Ovary (tissue), 9 donors: Measurements from ENCODE around the gene STK11IP. TPM values are rescaled to one million over a fixed set of nuclear protein-coding genes. Genes with fewer than 3 reads are reported as not detected.

ENCODE experiments used
- DNase-seq, 5 donors: peaks; one replicate each; pipeline ENCODE4 v3.0.0-alpha.2; 2019 to 2020
- H3K27ac ChIP-seq, 2 donors: fragments of 200-600 bp; one replicate each; pipeline versions ENCODE4 v1.5.1 to v1.8.0; 2019 to 2022
- H3K27me3 ChIP-seq: fragments of 200-600 bp; one replicate; pipeline ENCODE4 v1.8.0; 2022
- H3K36me3 ChIP-seq: fragments of 200-600 bp; sonication (generic); one replicate; pipeline ENCODE4 v1.5.1; 2019
- H3K4me1 ChIP-seq: one replicate; pipeline ENCODE4 v1.8.1; 2013; ENCODE audit warnings: mild to moderate bottlenecking, moderate library complexity; ENCODE audit not compliant: insufficient read depth
- H3K4me3 ChIP-seq: fragments of 200-600 bp; sonication (generic); one replicate; pipeline ENCODE4 v1.5.1; 2017
- H3K9me3 ChIP-seq, 2 donors: fragments of 200-600 bp in 1 of 2; sonication (generic) in 1 of 2; one replicate each; pipeline versions ENCODE4 v1.5.1 to v1.8.1; 2013 to 2019; ENCODE audit warnings: mild to moderate bottlenecking in 1 of 2, moderate library complexity in 1 of 2
- EP300 ChIP-seq: sonication (generic); formaldehyde crosslinking; IDR thresholded peaks from one replicate; pipeline ENCODE4 v1.6.1; 2017; ENCODE audit warnings: antibody characterized with exemption
- POLR2A ChIP-seq: fragments of 450-650 bp; IDR thresholded peaks from one replicate; pipeline ENCODE4 v1.6.1; 2017; ENCODE audit warnings: antibody characterized with exemption, mild to moderate bottlenecking, moderate library complexity
- WGBS, 3 donors: extraction: QIAGEN DNeasy Blood & Tissue Kit in 1 of 3; methylation state at CpG; one replicate each; pipeline versions ENCODE4 v1.1.5 to v1.1.7; 2013 to 2017; 5-methylcytosine and 5-hydroxymethylcytosine counted together
- intact Hi-C, 4 donors: fragments of 100-400 bp; cut with DNase I; formaldehyde crosslinking; loops; one replicate each; pipeline versions ENCODE4 v1.11.0 to v1.15.1; 2022 to 2023
- polyA plus RNA-seq, 2 donors: library from polyadenylated mRNA; stranded (reverse); fragments of 200-250 nt in 1 of 2; fragments of 350-450 nt in 1 of 2; fragmentation: Illumina TruSeq in 1 of 2; extraction: RNeasy Lipid Tissue Mini Kit (QIAGEN cat#74804) in 1 of 2; gene quantifications; one replicate each; pipeline ENCODE4 v1.2.3, GENCODE V29; 2013 to 2014
- total RNA-seq, 7 donors: library from RNA; depleted of rRNA in 2 of 7; stranded (reverse); fragments of >200 nt in 2 of 7; fragmentation: NEBNext Ultra II Directional in 3 of 7; extraction: Animal tissue kit (Norgen Biotek cat#: 25700) in 3 of 7; gene quantifications; one replicate each; pipeline versions ENCODE4 v1.1.0 to v1.2.4, GENCODE V29; 2016 to 2023
- TF ChIP-seq, protein P1 (sequence below), 3 donors: fragments of 450-650 bp in 2 of 3; fragments of 200-600 bp in 1 of 3; IDR thresholded peaks; one replicate each; pipeline versions ENCODE4 v1.5.1 to v1.8.0; 2016 to 2022; ENCODE audit warnings: antibody characterized with exemption in 3 of 3, mild to moderate bottlenecking in 1 of 3
- donor health status: DM: no; HTN: no; CAD: no; lungs with moderate emphysema.
- donor health status: DM: no; HTN: no; CAD: no.
- donor health status: Bipolar disorder and iron deficiency.
- donor health status: DM: yes; HTN: yes; CAD: no.
- donor health status: DM: no; HTN: no; CAD: no.
- donor health status: DM: yes; HTN: yes; CAD: no.

Gene STK11IP
- total and polyA plus RNA-seq, 9 donors, result 9.2 to 73.7 (median 43.8) TPM

- peaks cover 16% of the 10 kb centered on the region for H3K4me1 ChIP-seq
- H3K4me3 ChIP-seq, result no peak overlapping the region
- H3K27ac ChIP-seq, result no peak overlapping the region
- no peaks in the 10 kb centered on the region for H3K36me3 ChIP-seq
- no peaks in the 10 kb centered on the region for H3K9me3 ChIP-seq
- DNase-seq, result peak in 4 of 5 donors; percentile 24 to 47 (median 36)
- H3K27me3 ChIP-seq, result no peaks in the 10 kb centered on the region
- 82 to 88% (median 87%) methylated on average over 24 of the region's 24 CpGs for WGBS, 3 donors
- intact Hi-C loops, result loop anchor here in 1 of 4 donors (5.0 kb wide), 1 partner anchor 82 kb away; no protein-coding TSS in a partner anchor
- TF ChIP-seq, protein P1, sequence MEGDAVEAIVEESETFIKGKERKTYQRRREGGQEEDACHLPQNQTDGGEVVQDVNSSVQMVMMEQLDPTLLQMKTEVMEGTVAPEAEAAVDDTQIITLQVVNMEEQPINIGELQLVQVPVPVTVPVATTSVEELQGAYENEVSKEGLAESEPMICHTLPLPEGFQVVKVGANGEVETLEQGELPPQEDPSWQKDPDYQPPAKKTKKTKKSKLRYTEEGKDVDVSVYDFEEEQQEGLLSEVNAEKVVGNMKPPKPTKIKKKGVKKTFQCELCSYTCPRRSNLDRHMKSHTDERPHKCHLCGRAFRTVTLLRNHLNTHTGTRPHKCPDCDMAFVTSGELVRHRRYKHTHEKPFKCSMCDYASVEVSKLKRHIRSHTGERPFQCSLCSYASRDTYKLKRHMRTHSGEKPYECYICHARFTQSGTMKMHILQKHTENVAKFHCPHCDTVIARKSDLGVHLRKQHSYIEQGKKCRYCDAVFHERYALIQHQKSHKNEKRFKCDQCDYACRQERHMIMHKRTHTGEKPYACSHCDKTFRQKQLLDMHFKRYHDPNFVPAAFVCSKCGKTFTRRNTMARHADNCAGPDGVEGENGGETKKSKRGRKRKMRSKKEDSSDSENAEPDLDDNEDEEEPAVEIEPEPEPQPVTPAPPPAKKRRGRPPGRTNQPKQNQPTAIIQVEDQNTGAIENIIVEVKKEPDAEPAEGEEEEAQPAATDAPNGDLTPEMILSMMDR (IDR thresholded peaks at IDR 0.05), result no peak
- TF ChIP-seq POLR2A (no peak), EP300 (no peak)
These were observed 41.5 kb downstream of the STK11IP start for GRCh38 chr2:219638948-219639755.

DNA sequence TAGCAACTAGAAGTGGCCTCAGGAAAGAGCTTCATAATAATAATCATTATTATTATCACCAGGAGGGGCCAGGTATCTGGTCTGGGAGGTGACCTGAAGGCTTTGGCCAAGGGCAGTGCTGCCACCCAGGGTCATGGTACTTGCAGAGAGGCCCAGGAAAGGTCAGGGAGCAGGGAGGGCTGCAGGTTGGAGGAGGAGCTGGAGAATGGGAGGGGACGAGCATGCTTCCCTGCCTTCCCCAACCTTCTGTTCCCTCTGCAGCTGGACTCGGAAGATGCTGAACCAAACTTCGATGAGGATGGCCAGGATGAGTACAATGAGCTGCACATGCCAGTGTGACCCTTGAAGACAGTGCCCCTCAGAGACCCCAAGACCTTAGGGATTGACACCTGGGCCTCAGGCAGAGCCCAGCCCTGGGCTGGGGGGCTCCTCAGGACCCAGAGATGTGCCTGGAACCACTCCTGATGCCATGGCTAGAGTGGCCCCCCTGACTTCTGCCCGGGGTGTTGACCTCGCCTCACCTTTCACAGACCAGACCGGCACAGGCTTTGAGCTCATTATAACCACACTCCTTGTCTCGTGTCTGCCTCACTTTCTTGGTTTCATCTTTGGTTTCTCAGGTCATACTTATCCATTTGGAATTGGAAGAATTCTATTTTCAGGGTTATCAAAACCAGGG lies 43.9 kb downstream of the STK11IP start:
- WGBS, 3 donors, result 34 to 60% (median 42%) methylated on average over 7 of the region's 7 CpGs
- H3K4me1 ChIP-seq, result peaks cover 28% of the 10 kb centered on the region

DNA sequence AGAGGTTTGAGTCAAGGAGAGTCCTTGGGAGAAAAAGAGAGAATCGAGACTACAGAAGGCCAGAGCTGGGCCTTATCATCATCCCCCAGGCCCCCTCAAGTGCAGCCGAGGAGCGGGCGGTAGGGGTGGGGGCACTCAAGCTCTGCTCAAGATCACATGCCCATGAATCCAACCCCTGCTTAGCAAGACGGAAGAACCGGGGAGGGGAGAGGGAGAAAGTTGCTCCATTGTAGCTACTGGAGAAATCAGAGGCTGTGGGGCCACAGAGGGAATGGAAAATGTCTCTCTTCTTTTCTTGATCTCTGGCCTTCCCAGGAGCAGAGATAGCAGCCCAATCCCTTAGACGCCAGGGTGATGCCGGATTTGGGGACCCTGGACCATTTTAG lies 44.4 kb downstream of the STK11IP start:
- Histone ChIP-seq H3K27ac (peak overlapping the region; percentile 60 to 79), H3K4me3 (no peak overlapping the region), H3K36me3 (no peaks in the 10 kb centered on the region), H3K27me3 (no peaks in the 10 kb centered on the region), H3K9me3 (no peaks in the 10 kb centered on the region), H3K4me1 (peaks cover 28% of the 10 kb centered on the region)
- intact Hi-C loops, result loop anchor here (1.0 to 10.0 kb wide), 9 partner anchors 35 to 101 kb away; partner anchors contain the start of genes CHPF (in 3 of the 4), INHA (in 1 of the 4), OBSL1 (in 1 of the 4) and TMEM198 (in 1 of the 4)
- TF ChIP-seq EP300 (no peak), POLR2A (no peak)
- TF ChIP-seq, protein P1 (IDR thresholded peaks at IDR 0.05), result no peak
- 13 to 32% (median 17%) methylated on average over 8 of the region's 8 CpGs for WGBS, 3 donors
- peak; percentile 60 to 73 (median 68) for DNase-seq

More for the DNA sequence above, 43.9 kb downstream of the STK11IP start:
- no peaks in the 10 kb centered on the region for H3K27me3 ChIP-seq
- intact Hi-C loops, result loop anchor here (1.0 to 10.0 kb wide), 9 partner anchors 35 to 100 kb away; partner anchors contain the start of genes CHPF (in 3 of the 4), INHA (in 1 of the 4), OBSL1 (in 1 of the 4) and TMEM198 (in 1 of the 4)
- peak overlapping the region; percentile 60 to 79 for H3K27ac ChIP-seq
- TF ChIP-seq, protein P1 (IDR thresholded peaks at IDR 0.05), result no peak
- TF ChIP-seq POLR2A (no peak), EP300 (no peak)
- peak; percentile 42 to 60 (median 45) for DNase-seq
- H3K9me3 ChIP-seq, result no peaks in the 10 kb centered on the region
- H3K36me3 ChIP-seq, result no peaks in the 10 kb centered on the region
- H3K4me3 ChIP-seq, result no peak overlapping the region

- peak overlapping the region; percentile 77 to 79 for H3K27ac ChIP-seq
- 9% methylated on average over 23 to 24 of the region's 24 CpGs for WGBS, 3 donors
- H3K27me3 ChIP-seq, result no peaks in the 10 kb centered on the region
- no peak overlapping the region for H3K4me3 ChIP-seq
- DNase-seq, result peak; percentile 99 to 100 (median 99)
- TF ChIP-seq EP300, result peak; percentile 60
- TF ChIP-seq POLR2A, result peak; percentile 63
- TF ChIP-seq, protein P1 (IDR thresholded peaks at IDR 0.05), result peak; percentile 99 to 100 (median 100)
- H3K9me3 ChIP-seq, result no peaks in the 10 kb centered on the region
- intact Hi-C loops, result loop anchor here (1.0 to 10.0 kb wide), 9 partner anchors 36 to 101 kb away; partner anchors contain the start of genes CHPF (in 3 of the 4), INHA (in 1 of the 4), OBSL1 (in 1 of the 4) and TMEM198 (in 1 of the 4)
- H3K4me1 ChIP-seq, result peaks cover 28% of the 10 kb centered on the region
- H3K36me3 ChIP-seq, result no peaks in the 10 kb centered on the region
These were observed 44.9 kb downstream of the STK11IP start for GRCh38 chr2:219642465-219643083.
